Measurements from ENCODE around the gene TXNDC17. TPM values are rescaled to one million over a fixed set of nuclear protein-coding genes. Genes with fewer than 3 reads are reported as not detected.

Gene TXNDC17
- total and polyA plus RNA-seq, 9 of the 15 experiments (the other 6 are each of a cell fraction or from before 2014, with no cell fraction given): 108 to 759 (median 179) TPM

DNA sequence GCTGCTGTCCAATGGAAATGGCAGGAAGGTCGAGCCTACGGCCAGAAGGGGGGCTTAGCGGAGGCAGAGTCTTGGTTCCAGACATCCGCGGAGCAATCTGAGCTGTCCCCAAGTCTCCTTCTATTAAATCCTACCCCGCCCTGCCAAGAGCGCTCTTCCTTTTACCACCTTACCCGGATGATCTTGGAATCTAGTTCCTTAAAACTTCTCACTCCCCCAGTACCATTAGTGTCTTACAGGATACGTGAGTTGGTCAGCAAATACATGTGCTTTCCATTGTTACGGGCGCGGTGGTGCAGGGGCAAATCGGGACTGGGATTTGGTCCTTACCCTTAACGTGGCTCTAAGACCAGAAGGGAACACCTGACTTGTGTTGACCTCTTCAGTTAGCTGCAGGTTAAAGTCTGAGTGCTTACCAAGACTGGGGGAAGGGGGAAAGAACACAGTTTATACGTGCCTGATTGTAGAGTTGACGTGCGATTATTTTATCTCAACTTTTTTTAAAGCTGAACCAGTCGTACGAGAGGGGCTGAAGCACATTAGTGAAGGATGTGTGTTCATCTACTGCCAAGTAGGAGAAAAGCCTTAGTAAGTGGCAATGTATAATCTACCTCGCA, 495 bp downstream of the TXNDC17 start (continued):
- TF ChIP-seq, protein P1, sequence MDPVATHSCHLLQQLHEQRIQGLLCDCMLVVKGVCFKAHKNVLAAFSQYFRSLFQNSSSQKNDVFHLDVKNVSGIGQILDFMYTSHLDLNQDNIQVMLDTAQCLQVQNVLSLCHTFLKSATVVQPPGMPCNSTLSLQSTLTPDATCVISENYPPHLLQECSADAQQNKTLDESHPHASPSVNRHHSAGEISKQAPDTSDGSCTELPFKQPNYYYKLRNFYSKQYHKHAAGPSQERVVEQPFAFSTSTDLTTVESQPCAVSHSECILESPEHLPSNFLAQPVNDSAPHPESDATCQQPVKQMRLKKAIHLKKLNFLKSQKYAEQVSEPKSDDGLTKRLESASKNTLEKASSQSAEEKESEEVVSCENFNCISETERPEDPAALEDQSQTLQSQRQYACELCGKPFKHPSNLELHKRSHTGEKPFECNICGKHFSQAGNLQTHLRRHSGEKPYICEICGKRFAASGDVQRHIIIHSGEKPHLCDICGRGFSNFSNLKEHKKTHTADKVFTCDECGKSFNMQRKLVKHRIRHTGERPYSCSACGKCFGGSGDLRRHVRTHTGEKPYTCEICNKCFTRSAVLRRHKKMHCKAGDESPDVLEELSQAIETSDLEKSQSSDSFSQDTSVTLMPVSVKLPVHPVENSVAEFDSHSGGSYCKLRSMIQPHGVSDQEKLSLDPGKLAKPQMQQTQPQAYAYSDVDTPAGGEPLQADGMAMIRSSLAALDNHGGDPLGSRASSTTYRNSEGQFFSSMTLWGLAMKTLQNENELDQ (CRISPR knock-in tag; IDR thresholded peaks at IDR 0.05; ENCODE audit: borderline replicate concordance): no peak
- TF ChIP-seq ZNF197 (CRISPR knock-in tag; IDR thresholded peaks at IDR 0.05; ENCODE audit: low read depth): no peak
- TF ChIP-seq, protein P2, sequence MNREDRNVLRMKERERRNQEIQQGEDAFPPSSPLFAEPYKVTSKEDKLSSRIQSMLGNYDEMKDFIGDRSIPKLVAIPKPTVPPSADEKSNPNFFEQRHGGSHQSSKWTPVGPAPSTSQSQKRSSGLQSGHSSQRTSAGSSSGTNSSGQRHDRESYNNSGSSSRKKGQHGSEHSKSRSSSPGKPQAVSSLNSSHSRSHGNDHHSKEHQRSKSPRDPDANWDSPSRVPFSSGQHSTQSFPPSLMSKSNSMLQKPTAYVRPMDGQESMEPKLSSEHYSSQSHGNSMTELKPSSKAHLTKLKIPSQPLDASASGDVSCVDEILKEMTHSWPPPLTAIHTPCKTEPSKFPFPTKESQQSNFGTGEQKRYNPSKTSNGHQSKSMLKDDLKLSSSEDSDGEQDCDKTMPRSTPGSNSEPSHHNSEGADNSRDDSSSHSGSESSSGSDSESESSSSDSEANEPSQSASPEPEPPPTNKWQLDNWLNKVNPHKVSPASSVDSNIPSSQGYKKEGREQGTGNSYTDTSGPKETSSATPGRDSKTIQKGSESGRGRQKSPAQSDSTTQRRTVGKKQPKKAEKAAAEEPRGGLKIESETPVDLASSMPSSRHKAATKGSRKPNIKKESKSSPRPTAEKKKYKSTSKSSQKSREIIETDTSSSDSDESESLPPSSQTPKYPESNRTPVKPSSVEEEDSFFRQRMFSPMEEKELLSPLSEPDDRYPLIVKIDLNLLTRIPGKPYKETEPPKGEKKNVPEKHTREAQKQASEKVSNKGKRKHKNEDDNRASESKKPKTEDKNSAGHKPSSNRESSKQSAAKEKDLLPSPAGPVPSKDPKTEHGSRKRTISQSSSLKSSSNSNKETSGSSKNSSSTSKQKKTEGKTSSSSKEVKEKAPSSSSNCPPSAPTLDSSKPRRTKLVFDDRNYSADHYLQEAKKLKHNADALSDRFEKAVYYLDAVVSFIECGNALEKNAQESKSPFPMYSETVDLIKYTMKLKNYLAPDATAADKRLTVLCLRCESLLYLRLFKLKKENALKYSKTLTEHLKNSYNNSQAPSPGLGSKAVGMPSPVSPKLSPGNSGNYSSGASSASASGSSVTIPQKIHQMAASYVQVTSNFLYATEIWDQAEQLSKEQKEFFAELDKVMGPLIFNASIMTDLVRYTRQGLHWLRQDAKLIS (CRISPR knock-in tag; IDR thresholded peaks at IDR 0.05): no peak
- no peak for TF ChIP-seq ZBTB7A (IDR thresholded peaks at IDR 0.05; ENCODE audit: borderline replicate concordance, control insufficient read depth, low read depth, low read length)
- TF ChIP-seq, protein P3, sequence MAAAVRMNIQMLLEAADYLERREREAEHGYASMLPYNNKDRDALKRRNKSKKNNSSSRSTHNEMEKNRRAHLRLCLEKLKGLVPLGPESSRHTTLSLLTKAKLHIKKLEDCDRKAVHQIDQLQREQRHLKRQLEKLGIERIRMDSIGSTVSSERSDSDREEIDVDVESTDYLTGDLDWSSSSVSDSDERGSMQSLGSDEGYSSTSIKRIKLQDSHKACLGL (CRISPR knock-in tag; IDR thresholded peaks at IDR 0.05; ENCODE audit: borderline replicate concordance, poor library complexity, severe bottlenecking): no peak
- no peak for TF ChIP-seq HIVEP1 (CRISPR knock-in tag; IDR thresholded peaks at IDR 0.05)
- TF ChIP-seq, protein P4, sequence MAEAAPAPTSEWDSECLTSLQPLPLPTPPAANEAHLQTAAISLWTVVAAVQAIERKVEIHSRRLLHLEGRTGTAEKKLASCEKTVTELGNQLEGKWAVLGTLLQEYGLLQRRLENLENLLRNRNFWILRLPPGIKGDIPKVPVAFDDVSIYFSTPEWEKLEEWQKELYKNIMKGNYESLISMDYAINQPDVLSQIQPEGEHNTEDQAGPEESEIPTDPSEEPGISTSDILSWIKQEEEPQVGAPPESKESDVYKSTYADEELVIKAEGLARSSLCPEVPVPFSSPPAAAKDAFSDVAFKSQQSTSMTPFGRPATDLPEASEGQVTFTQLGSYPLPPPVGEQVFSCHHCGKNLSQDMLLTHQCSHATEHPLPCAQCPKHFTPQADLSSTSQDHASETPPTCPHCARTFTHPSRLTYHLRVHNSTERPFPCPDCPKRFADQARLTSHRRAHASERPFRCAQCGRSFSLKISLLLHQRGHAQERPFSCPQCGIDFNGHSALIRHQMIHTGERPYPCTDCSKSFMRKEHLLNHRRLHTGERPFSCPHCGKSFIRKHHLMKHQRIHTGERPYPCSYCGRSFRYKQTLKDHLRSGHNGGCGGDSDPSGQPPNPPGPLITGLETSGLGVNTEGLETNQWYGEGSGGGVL (CRISPR knock-in tag; IDR thresholded peaks at IDR 0.05): no peak

Measured in K562 (cell line).